Stimulated activated CD8-positive, alpha-beta memory T cell treated with anti-CD3 and anti-CD28 coated beads, Interleukin-12 subunit alpha, Interleukin-12 subunit beta, amount 100 ng/mL, for 1 hour (primary cell): Measurements from ENCODE around the gene SLC2A6.

ENCODE experiments used
- DNase-seq: peaks from one replicate; pipeline ENCODE4 v3.0.0-alpha.2; 2020; ENCODE audit warnings: low read depth

Gene SLC2A6

GRCh38 chr9:133496861-133497842 lies 18.3 kb upstream of the SLC2A6 start:
- DNase-seq: no peak

GRCh38 chr9:133495327-133496293 lies 16.7 kb upstream of the SLC2A6 start:
- no peak for DNase-seq

GRCh38 chr9:133494636-133495326 lies 15.9 kb upstream of the SLC2A6 start:
- DNase-seq: no peak

GRCh38 chr9:133493845-133494540 lies 15.1 kb upstream of the SLC2A6 start:
- DNase-seq: no peak

GRCh38 chr9:133493428-133493827 lies 14.5 kb upstream of the SLC2A6 start:
- no peak for DNase-seq

- DNase-seq: no peak
These were observed 13.4 kb upstream of the SLC2A6 start for GRCh38 chr9:133492061-133493021.

GRCh38 chr9:133491656-133491925 lies 12.7 kb upstream of the SLC2A6 start:
- DNase-seq: no peak

GRCh38 chr9:133490865-133491655 lies 12.2 kb upstream of the SLC2A6 start:
- DNase-seq: no peak

GRCh38 chr9:133490201-133490681 lies 11.3 kb upstream of the SLC2A6 start:
- DNase-seq: no peak

- DNase-seq: no peak
These were observed 10.6 kb upstream of the SLC2A6 start for GRCh38 chr9:133489253-133490190.

- no peak for DNase-seq
These were observed 9.9 kb upstream of the SLC2A6 start for GRCh38 chr9:133488686-133489252.

GRCh38 chr9:133487331-133487725 lies 8.4 kb upstream of the SLC2A6 start:
- DNase-seq: no peak

- DNase-seq: no peak
These were observed 6.8 kb upstream of the SLC2A6 start for GRCh38 chr9:133485531-133486260.

- DNase-seq: no peak
These were observed 6.0 kb upstream of the SLC2A6 start for GRCh38 chr9:133484671-133485437.

- no peak for DNase-seq
These were observed 4.7 kb upstream of the SLC2A6 start for GRCh38 chr9:133483611-133484010.
